HG03175 (cell line): ENCODE results near the gene APEX2.
"Not testable (repeated sequence)": the region's sequence is repeated elsewhere in the genome, so short reads cannot be mapped to it uniquely, and the experiment has no call there.

Experiments
- ATAC-seq: cut with Tn5 transposase; IDR thresholded peaks from one replicate; pipeline ENCODE4 v1.9.1; 2021; ENCODE audit warnings: mild to moderate bottlenecking, moderate library complexity; ENCODE audit not compliant: unreplicated experiment

Gene APEX2

DNA sequence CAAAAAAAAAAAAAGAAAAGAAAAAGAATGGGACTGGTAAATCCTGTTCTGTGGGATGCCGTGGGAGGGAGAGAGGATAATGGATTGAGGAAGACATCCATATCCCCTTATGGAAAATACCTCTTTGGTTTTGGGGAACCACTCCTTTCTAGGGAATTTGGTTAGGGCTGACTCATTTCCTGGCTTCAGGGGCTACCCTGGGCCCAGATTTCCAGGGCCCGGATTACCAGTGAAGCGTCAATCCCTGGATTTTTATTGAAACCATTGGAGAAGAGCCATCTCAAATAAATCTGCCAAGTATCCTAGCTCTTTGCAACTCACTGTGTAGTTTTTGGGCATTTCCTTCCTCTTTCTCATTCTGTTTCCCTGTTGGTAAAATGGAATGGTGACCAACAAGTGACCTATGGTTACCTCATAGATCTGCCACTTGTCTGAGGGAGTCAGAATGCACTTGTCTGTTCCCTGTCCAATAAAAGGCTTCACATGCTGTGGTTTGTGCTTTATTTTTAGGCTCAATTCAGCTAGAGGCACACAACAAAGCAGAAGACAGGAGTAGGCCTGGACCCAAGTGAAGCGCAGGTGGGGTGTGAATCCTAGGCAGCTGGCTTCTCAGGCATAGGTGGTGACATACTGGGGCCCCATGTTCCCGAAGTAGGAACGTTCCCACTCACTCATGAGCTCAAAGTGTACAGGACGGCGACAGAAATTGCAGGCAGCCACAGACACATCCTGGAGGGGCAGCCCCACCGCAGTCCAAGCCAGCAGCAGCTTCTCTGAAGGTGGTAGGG is 8.6 kb downstream of the APEX2 start:
- ATAC-seq = no peak

DNA sequence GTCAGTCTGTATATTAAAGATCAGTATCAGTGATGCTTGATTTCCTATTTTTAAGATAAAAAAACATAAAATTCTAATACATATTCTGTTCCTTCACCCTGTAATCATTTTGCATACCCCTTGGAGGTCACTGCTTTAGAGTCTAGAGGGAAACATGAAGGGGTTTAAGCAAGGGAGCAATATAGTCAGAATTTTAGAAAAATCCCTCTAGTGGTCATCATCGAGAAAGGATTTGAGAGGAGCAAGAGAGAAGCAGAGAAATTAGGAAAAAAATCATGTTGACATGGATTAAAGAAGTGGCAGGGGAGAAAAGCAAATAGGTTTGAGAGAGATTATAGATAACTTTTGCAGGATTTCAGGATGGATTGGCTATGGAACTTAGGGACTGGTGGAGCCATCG is 11.1 kb downstream of the APEX2 start:
- ATAC-seq = no peak

DNA sequence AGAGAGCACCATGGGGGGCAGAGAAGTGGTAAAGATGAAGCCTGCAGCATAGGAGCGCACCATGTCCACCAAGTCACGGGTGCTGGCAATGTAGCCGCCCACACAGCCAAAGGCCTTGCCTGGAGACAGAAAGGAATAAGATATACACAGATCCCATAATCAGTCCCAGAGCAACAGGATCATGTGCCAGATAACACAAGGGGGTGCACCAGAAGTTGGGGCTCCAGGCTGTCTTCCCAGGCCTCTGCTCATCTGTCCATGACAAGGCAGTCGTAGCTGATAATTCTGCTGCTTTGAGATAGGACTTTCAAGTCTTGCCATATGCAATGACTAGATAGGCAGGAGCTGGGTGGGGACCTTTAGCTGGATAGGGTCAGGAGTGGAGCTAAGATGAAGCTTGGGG is 14.7 kb downstream of the APEX2 start:
- no peak for ATAC-seq

DNA sequence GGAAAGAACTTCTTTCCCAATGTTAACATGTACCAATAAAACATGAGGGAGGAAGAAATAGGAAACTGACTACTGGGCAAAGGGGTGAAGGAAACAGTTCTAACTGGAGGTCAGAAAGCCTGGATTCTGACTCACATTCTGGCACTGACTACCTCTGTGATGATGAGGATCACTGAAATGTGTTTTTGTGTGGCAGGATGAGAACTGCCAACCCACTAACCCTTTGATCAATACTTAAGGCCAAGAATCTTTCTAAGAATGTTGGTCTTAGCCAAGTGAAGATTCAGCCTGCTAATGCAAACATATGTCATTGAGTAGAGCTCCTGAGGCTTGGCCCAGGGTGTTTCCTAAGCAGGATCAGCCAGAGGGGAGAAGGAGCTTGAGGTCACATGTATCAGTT is 26.0 kb downstream of the APEX2 start:
- no peak for ATAC-seq

DNA sequence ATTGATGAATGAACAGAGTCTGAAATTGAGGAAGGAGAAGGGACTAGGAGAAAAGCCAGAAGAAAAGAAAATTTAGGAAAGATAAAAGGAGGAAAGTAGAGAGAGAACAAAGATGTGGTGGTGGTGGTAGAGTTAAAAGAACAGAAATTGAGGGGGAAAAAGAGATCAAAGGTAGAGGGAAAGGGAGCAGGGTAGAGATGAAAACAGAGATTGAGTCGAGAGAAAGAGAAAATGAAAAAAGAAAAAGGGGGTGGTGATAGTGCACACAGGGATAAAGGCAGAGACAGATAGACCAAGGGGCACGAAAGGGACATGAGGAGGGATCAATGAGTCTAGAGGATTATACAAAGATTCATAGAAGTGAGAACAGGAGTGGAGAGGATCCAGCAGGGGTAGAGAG is 26.7 kb downstream of the APEX2 start:
- no peak for ATAC-seq

DNA sequence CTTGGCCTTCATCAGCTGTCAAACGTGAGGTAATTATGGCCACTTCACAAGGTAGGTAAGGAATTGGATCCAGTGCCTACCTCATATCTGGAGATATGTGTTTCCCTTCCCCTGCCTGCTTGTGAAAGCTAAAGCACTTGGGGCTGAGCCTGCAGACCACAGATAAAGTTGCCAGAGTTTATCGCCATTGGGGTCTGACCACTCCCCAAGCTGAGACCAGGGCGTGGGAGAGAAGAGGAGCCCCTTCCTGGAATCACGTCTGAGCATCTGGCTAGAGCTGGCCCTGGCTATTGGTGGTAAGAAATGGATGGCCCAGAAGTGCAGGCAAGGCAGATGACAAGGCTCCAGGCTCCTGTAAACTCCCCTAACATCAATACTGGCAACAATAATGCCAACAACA is 27.9 kb downstream of the APEX2 start:
- ATAC-seq = no peak

DNA sequence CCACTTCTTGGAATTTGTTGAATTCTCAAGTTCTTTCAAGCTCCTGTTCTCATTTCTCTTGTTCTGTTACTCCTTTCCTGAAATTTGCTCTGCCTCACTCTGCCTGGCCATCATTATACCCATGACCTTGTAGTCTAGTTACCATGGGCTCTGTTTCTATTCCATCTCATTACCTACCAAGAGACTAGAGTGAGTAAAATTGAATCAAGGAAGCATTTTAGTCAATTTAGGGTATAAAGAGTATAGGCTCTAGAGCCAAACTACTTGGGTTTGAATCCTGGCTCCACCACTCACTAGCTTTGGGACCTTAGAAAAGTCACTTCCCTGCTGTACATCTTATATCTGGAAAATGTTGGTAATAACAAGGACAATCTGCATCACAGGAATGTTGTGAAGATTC is 28.4 kb downstream of the APEX2 start:
- ATAC-seq = no peak

DNA sequence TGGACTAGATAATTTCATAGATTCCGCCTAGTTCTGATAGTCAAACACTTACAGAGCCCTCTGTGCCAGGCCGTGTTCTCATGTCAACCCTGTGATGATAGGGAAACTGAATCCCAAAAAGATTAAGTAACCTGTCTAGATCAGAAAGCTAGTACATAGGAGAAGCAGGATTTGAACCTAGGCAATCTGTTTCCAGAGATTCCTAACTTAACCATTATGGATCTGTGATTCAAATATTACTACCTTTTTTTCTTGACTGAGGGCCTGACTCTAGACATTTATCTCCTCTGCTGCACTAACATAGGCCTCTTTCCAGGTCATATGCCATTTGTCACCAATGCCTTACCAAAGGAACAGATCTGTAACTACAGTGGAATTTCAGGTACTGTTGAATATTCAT is 29.1 kb downstream of the APEX2 start:
- ATAC-seq = no peak

DNA sequence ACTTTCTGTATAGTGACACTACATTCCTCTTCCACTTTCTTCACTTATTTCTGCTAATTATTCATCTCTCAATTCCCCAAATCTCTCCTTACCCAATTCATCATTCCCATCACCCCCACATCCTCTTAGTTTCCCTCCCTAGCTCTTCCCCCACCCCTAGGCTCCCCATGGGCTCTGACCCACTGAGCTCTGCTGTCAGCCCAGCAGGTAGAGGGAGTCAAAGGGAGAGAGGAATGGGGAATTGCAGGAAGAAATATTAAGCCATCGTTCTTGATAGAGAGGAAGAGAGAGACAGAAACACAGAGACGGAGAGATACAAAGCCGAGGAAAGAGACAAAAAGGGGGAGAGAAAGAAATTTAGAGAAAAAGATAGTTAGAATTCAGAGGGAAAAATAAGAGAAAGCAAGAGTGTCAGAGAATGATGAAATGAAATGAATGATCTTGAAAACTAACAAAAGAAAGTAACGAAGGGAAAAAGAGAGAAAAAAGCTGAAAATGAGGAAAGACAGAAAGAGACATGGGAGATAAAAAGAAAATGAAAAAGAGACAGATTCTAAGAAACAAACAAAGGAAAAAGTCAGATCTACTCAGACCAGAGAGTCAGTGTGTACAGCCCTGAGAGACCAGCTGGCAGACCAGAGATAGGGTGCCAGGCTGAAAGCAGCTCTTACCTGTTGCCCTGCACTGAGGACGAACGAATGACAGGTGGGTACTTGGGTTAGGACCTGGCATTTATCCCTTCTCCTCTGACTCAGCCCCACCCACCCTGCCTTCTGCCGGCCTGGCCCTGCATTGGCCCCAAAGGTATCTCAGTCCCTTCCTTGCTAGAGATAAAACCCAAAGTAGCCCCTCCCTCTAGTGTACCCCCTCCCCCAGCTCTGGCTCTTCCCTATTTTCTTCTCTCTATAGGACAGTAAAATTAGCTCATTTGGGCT is 30.4 kb downstream of the APEX2 start, which contains the start of gene ALAS2:
ALAS2 (minus strand) TSS at position 707 of the 935 bp plus-strand sequence. CDS start 4,977 bp downstream, outside the sequence.
- no peak for ATAC-seq

DNA sequence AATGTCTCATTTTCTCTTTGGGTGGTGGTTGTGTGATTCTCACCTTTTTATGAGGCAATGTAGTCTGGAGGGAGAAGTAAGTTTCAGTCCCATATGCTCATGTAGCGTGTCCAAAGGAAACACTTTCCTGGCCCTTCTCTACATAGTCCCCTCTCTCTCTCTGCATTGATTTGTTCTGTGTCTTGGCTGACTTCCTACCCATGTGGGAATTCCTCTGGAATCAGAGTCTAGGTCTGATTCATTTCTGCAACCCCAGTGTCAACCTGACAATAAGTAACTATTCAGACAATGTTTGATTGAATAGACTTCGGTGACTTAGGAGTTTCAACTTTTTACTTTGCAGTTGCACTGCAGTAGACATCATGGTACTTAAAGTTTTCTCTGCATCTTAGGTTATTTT is 33.3 kb downstream of the APEX2 start:
- ATAC-seq = no peak

DNA sequence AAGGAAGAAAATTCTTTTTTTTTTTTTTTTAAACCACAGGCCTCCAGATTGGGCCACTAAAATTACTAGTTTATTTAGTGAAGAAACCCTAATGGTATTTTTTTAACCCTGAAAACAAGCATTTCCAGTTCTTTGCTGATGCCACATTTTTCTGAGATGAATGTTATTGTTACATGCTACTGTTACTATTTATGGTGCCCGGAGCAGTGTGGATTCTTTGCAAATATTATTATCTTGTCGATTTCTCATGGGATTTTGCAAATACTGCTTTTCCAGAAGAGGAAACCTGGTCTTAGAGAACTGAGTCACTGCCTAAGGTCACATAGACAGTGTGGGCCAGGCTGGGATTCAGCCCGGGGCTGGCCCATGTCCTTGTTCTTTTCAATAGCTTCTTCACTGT is 39.3 kb downstream of the APEX2 start:
- no peak for ATAC-seq

DNA sequence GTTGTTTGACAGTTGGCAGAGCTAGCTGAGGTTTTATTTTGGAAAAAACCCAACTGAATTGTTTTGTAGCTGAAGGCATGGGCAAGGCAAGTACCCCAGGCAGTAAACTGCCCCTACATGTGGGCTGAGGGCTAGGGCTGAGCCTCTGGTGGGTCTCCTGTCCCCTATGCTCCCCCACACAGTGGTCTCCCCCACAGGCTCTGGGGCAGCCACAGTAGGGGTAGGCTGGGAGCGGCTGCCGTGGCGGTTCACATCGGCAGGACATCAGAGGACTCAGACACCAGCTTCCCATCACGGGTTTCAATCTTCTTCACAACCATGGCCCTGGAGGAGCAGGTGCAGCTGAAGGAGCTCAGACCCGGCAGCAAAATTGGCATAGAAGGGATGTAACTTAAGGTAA is 41.4 kb downstream of the APEX2 start:
- no peak for ATAC-seq

DNA sequence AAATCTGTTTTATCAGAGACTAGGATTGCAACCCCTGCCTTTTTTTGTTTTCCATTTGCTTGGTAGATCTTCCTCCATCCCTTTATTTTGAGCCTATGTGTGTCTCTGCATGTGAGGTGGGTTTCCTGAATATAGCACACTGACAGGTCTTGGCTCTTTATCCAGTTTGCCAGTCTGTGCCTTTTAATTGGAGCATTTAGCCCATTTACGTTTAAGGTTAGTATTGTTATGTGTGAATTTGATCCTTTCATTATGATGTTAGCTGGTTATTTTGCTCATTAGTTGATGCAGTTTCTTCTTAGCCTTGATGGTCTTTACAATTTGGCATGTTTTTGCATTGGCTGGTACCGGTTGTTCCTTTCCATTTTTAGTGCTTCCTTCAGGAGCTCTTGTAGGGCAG is 50.4 kb downstream of the APEX2 start:
- ATAC-seq = not testable (repeated sequence)

DNA sequence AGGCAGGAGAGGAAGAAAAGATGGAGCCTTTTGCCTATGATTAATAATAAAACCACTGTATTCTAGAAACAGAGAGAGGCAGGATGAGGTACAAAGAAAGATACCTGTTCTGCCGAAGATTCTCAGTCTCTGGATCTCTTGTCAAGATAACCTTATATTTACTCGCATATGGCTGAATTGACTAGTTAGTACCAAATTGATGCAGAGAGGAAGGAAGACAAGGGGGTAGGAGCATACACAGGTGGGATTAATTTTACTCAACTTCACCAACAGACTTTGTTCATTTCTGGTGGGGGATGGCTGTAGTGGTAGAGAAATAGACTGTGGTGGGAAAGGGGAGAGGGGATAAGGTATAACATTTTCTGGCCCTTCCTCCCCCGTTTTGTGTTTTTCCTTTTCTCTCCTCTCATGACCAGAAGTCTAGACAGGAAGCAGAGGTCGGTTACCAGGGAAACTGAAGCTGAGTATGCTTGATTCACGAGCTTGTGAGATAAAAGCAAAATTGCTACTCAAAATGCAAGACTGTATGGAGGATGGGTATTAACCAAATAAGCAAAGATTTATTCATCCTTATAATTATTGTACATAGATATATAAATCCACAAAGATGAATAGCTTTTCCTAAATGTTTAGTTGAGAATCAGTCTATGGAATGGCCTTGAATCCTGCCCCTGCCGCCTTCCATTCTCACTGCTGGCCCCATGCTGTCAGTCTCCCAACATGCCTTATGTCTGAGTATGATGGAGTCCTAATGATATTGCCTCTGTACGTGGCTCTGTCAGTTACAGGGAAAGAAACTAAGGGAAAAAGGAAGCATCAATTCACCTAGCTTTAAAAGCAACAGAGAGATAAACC is 56.9 kb downstream of the APEX2 start:
- ATAC-seq = no peak

DNA sequence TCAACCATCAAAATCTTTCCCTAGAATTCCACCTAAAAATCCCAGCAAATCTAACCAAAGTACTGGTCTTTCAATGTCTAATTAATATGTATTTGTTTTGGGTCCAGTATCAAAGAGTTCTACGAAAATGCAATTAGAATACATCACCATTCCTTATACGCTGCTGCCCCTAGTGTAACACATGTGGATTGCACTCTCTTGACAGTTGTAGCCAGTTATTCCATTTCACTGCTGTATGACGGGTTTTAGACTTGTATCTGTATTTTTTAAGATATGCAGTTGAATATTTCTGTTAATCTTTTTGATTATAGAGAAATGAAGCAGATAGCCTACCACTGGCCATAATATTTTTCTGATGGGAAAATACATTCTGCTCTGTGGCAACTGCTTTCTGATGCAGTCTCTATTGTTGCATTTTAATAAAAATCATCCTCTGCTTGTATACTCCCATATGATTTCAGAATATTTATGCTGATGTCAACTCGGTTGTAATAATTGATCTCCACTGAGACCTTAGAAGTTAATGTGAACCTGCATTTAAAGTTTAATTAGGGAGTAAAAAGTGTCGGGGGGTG is 57.6 kb downstream of the APEX2 start:
- no peak for ATAC-seq
